IMR-90 (cell line): ENCODE data around the gene SSBP3. TPM values are rescaled to one million over a fixed set of nuclear protein-coding genes. Genes with fewer than 3 reads are reported as not detected.

Experiments
- ATAC-seq: fragments of 200-7000 bp; cut with Tn5 transposase; 2 replicates; pipeline ENCODE4 v1.9.1; 2020; ENCODE audit warnings: low read depth, mild to moderate bottlenecking, moderate library complexity
- BruUV-seq: library from RNA; stranded (reverse); fragments of 400-500 nt; replicated peaks from 2 replicates; lab custom pipeline; 2021; lab: Mats Ljungman, UMichigan
- CTCF ChIA-PET: fragments of 300-600 bp; formaldehyde crosslinking; extraction: SDS; loops from one replicate; lab custom pipeline; 2021; ENCODE audit warnings: antibody characterized with exemption; lab: Yijun Ruan, JAX
- POLR2A ChIA-PET: fragments of 300-600 bp; sonication (Branson Sonifier 250); formaldehyde crosslinking; loops from one replicate; lab custom pipeline; 2022; ENCODE audit warnings: antibody characterized with exemption; ENCODE audit not compliant: unreplicated experiment; lab: Charles Lee
- DNase-seq: peaks from one replicate; pipeline ENCODE4 v3.0.0; 2013
- H2AFZ ChIP-seq: replicated peaks from 2 replicates; pipeline ENCODE3; 2013; ENCODE audit warnings: low read length, mild to moderate bottlenecking; ENCODE audit not compliant: poor library complexity
- H2AK5ac ChIP-seq: 2 replicates; pipeline ENCODE4 v1.6.1; 2013; ENCODE audit warnings: low read depth, low read length, inconsistent platforms
- H2AK9ac ChIP-seq: replicated peaks from 2 replicates; pipeline ENCODE3; 2013; ENCODE audit warnings: mild to moderate bottlenecking, low read depth, low read length, moderate library complexity; ENCODE audit not compliant: poor library complexity
- H2BK120ac ChIP-seq: 2 replicates; pipeline ENCODE4 v1.6.1; 2013; ENCODE audit warnings: low read depth, low read length, inconsistent platforms
- H2BK15ac ChIP-seq: 3 replicates; pipeline ENCODE4 v1.6.1; 2013; ENCODE audit warnings: low read depth, low read length, inconsistent platforms
- H2BK20ac ChIP-seq: 2 replicates; pipeline ENCODE4 v1.6.1; 2013; ENCODE audit warnings: low read depth, mild to moderate bottlenecking, inconsistent platforms, low read length, moderate library complexity
- H2BK5ac ChIP-seq: 2 replicates; pipeline ENCODE4 v1.6.1; 2013; ENCODE audit warnings: mild to moderate bottlenecking, low read depth, low read length, inconsistent platforms; ENCODE audit not compliant: poor library complexity, severe bottlenecking
- H3K14ac ChIP-seq: replicated peaks from 2 replicates; pipeline ENCODE4 v1.6.1; 2013; ENCODE audit warnings: low read depth, low read length, inconsistent platforms
- H3K18ac ChIP-seq: 2 replicates; pipeline ENCODE4 v1.6.1; 2013; ENCODE audit warnings: low read depth, low read length, control low read depth
- H3K23ac ChIP-seq: 2 replicates; pipeline ENCODE4 v1.6.1; 2013; ENCODE audit warnings: low read depth, low read length, inconsistent platforms
- H3K27ac ChIP-seq: 2 replicates; pipeline ENCODE4 v1.5.1; 2013; ENCODE audit warnings: mild to moderate bottlenecking, control low read depth, low read length; ENCODE audit not compliant: insufficient read depth
- H3K27me3 ChIP-seq: 2 replicates; pipeline ENCODE4 v1.6.1; 2013; ENCODE audit warnings: low read length; ENCODE audit not compliant: control insufficient read depth, insufficient read depth
- H3K36me3 ChIP-seq: 2 replicates; pipeline ENCODE4 v1.6.1; 2013; ENCODE audit warnings: low read length, mixed read lengths; ENCODE audit not compliant: control insufficient read depth, insufficient read depth
- H3K4ac ChIP-seq: 2 replicates; pipeline ENCODE4 v1.6.1; 2013; ENCODE audit warnings: low read depth, low read length, inconsistent platforms
- H3K4me1 ChIP-seq: 2 replicates; pipeline ENCODE4 v1.6.1; 2013; ENCODE audit warnings: low read length, mixed read lengths; ENCODE audit not compliant: control insufficient read depth, insufficient read depth
- H3K4me2 ChIP-seq: 2 replicates; pipeline ENCODE4 v1.6.1; 2013; ENCODE audit warnings: low read depth, mild to moderate bottlenecking, control low read depth, low read length, moderate library complexity
- H3K4me3 ChIP-seq: 2 replicates; pipeline ENCODE4 v1.5.1; 2013; ENCODE audit warnings: low read depth, mild to moderate bottlenecking, control low read depth, low read length, moderate library complexity; ENCODE audit not compliant: insufficient read depth
- H3K56ac ChIP-seq: 2 replicates; pipeline ENCODE4 v1.6.1; 2013; ENCODE audit warnings: low read length, inconsistent platforms; ENCODE audit not compliant: insufficient read depth; ENCODE audit errors: extremely low read depth
- H3K79me1 ChIP-seq, 2 experiments: 2 replicates each; pipeline ENCODE4 v1.6.1; 2013; ENCODE audit warnings: low read length in 2 of 2, inconsistent platforms in 1 of 2, low read depth in 1 of 2
- H3K9ac ChIP-seq: 2 replicates; pipeline ENCODE4 v1.6.1; 2013; ENCODE audit warnings: low read depth, low read length, control low read depth
- H3K9me1 ChIP-seq: 2 replicates; pipeline ENCODE4 v1.6.1; 2013; ENCODE audit warnings: low read length, inconsistent platforms; ENCODE audit not compliant: insufficient read depth
- H3K9me3 ChIP-seq: 2 replicates; pipeline ENCODE4 v1.6.1; 2013; ENCODE audit warnings: low read length; ENCODE audit not compliant: control insufficient read depth, insufficient read depth
- H4K20me1 ChIP-seq: 2 replicates; pipeline ENCODE4 v1.6.1; 2013; ENCODE audit warnings: low read length, inconsistent platforms; ENCODE audit not compliant: insufficient read depth
- H4K5ac ChIP-seq: 2 replicates; pipeline ENCODE4 v1.6.1; 2013; ENCODE audit warnings: mild to moderate bottlenecking, low read depth, low read length, control low read depth
- H4K8ac ChIP-seq, 2 experiments: 2 replicates each; pipeline ENCODE4 v1.6.1; 2013; ENCODE audit warnings: low read depth in 2 of 2, low read length in 2 of 2, control low read depth in 1 of 2, inconsistent platforms in 1 of 2
- H4K91ac ChIP-seq: 2 replicates; pipeline ENCODE4 v1.6.1; 2013; ENCODE audit warnings: low read depth, low read length, inconsistent platforms; ENCODE audit not compliant: insufficient read depth
- BHLHE40 ChIP-seq: fragments of 150-350 bp; IDR thresholded peaks from 2 replicates; pipeline ENCODE4 v1.6.1; 2016; ENCODE audit warnings: mild to moderate bottlenecking, low read depth, low read length
- CEBPB ChIP-seq: IDR thresholded peaks from 2 replicates; pipeline ENCODE4 v1.6.1; 2012; ENCODE audit warnings: low read depth, low read length, improper control_type of control experiment
- CTCF ChIP-seq: conservative IDR thresholded peaks from 2 replicates; pipeline ENCODE4 v1.5.1; 2012; ENCODE audit warnings: mild to moderate bottlenecking, low read depth, low read length, improper control_type of control experiment
- FOS ChIP-seq: fragments of 150-350 bp; IDR thresholded peaks from 2 replicates; pipeline ENCODE4 v1.6.1; 2016; ENCODE audit warnings: low read depth, low read length
- RAD21 ChIP-seq: IDR thresholded peaks from 2 replicates; pipeline ENCODE4 v1.6.1; 2012; ENCODE audit warnings: low read length, improper control_type of control experiment
- RCOR1 ChIP-seq: IDR thresholded peaks from 2 replicates; pipeline ENCODE4 v1.6.1; 2012; ENCODE audit warnings: mild to moderate bottlenecking, low read length, improper control_type of control experiment; ENCODE audit not compliant: insufficient replicate concordance
- RFX5 ChIP-seq: IDR thresholded peaks from 2 replicates; pipeline ENCODE4 v1.8.0; 2012; ENCODE audit warnings: low read depth, mild to moderate bottlenecking, low read length, moderate library complexity
- WGBS, 2 experiments: methylation state at CpG; one replicate each; pipeline versions ENCODE4 v1.1.5 to v1.1.7; 2013; ENCODE audit warnings: missing lambda C conversion rate in 2 of 2; ENCODE audit not compliant: insufficient read length in 1 of 2; ENCODE audit errors: extremely low coverage in 2 of 2; 5-methylcytosine and 5-hydroxymethylcytosine counted together
- dilution Hi-C: fragments of 300-500 bp; cut with HindIII; formaldehyde crosslinking; loops from one replicate; pipeline ENCODE4 v1.14.3; 2018; ENCODE audit warnings: low sequenced_read_pairs; ENCODE audit not compliant: unreplicated experiment
- in situ Hi-C: fragments of 300-500 bp; cut with MboI; formaldehyde crosslinking; loops from 3 replicates; pipeline ENCODE4 v1.14.3; 2019; ENCODE audit warnings: low sequenced_read_pairs, inconsistent platforms, mixed read lengths
- intact Hi-C: fragments of 100-400 bp; cut with micrococcal nuclease; formaldehyde crosslinking; loops from 2 replicates; pipeline ENCODE4 v1.10.0; 2022
- polyA plus RNA-seq, 3 experiments: library from polyadenylated mRNA; depleted of rRNA; stranded (reverse); fragments of >200 nt; gene quantifications; 2 replicates each; pipeline ENCODE4 v1.2.3, GENCODE V29; 2012; ENCODE audit warnings: low replicate concordance in 1 of 3
- total RNA-seq: library from RNA; depleted of rRNA; stranded (reverse); fragments of >200 nt; gene quantifications from 2 replicates; pipeline ENCODE4 v1.2.3, GENCODE V29; 2012

The SSBP3 gene
- total and polyA plus RNA-seq, 2 of the 4 experiments (the other 2 are of a cell fraction) = 10.9 to 39.6 TPM

- H3K4me3 ChIP-seq = no peak overlapping the region
- POLR2A ChIA-PET = no interaction called here
- 100% methylated on average over 2 of the region's 6 CpGs; no CpG with 5 or more reads in 1 of the 2 experiments for WGBS, 2 experiments
- H3K4me2 ChIP-seq = no peak overlapping the region
- TF ChIP-seq RFX5 (no peak), RCOR1 (no peak), BHLHE40 (no peak), CTCF (no peak), CEBPB (no peak), RAD21 (no peak), FOS (no peak)
- H3K4me1 ChIP-seq = peaks cover 24% of the 10 kb centered on the region
- in situ Hi-C loops (no loop called here), intact Hi-C loops (no loop called here), dilution Hi-C loops (no loop called here)
- no peak overlapping the region for H2AFZ ChIP-seq
- no peaks in the 10 kb centered on the region for H3K27me3 ChIP-seq
- H4K20me1 ChIP-seq = peaks cover 6% of the 10 kb centered on the region; the same call in 1 of the 2 replicates
- H3K79me1 ChIP-seq = peaks cover 46 to 73% of the 10 kb centered on the region in 2 experiments
- no peak overlapping the region for H2BK15ac ChIP-seq
- no peak overlapping the region for H3K27ac ChIP-seq
- DNase-seq (no peak), ATAC-seq (no peak)
- no peak overlapping the region for H3K14ac ChIP-seq
- H4K8ac ChIP-seq = no peak overlapping the region
- BruUV-seq = no TSS peak
- H3K9me1 ChIP-seq = peaks cover 18% of the 10 kb centered on the region
- no peak overlapping the region for H3K18ac ChIP-seq
- CTCF ChIA-PET = no interaction called here
- H3K9ac ChIP-seq = no peak overlapping the region
- H4K5ac ChIP-seq = no peak overlapping the region
- H3K4ac ChIP-seq = no peak overlapping the region; the same call in 1 of the 2 replicates
- H4K91ac ChIP-seq = no peak overlapping the region
- no peak overlapping the region for H3K23ac ChIP-seq
- H3K56ac ChIP-seq = no peak overlapping the region
- H2BK20ac ChIP-seq = no peak overlapping the region
- no peak overlapping the region for H2AK5ac ChIP-seq
- peaks cover 7% of the 10 kb centered on the region for H3K36me3 ChIP-seq
- H2AK9ac ChIP-seq = no peak overlapping the region
- H2BK120ac ChIP-seq = no peak overlapping the region
- H3K9me3 ChIP-seq = no peaks in the 10 kb centered on the region
- no peak overlapping the region for H2BK5ac ChIP-seq
Observed at GRCh38 chr1:54340434-54340833, 65.8 kb downstream of the SSBP3 start.
